Esophagus squamous epithelium (tissue), 5 donors: ENCODE measurements around the gene C7orf33. TPM values are rescaled to one million over a fixed set of nuclear protein-coding genes. Genes with fewer than 3 reads are reported as not detected.

Experiments
- DNase-seq: peaks from one replicate; lab custom pipeline; 2025; lab: John Stamatoyannopoulos, UW
- H3K27ac ChIP-seq, 4 donors: fragments of 200-600 bp; sonication (generic); one replicate each; pipeline ENCODE4 v1.5.1; 2016 to 2019; ENCODE audit warnings: mild to moderate bottlenecking in 1 of 4
- H3K27me3 ChIP-seq, 4 donors: fragments of 200-600 bp; sonication (generic); 1 replicate in 3 of 4; 2 replicates in 1 of 4; pipeline versions ENCODE4 v1.5.1 to v1.6.0; 2017 to 2021; ENCODE audit warnings: antibody characterized with exemption in 1 of 4
- H3K36me3 ChIP-seq, 3 donors: fragments of 200-600 bp; sonication (generic); one replicate each; pipeline ENCODE4 v1.5.1; 2016 to 2019
- H3K4me1 ChIP-seq, 3 donors: fragments of 200-600 bp; sonication (generic); one replicate each; pipeline ENCODE4 v1.5.1; 2017 to 2019
- H3K4me3 ChIP-seq, 4 donors: fragments of 200-600 bp; sonication (generic); 1 replicate in 3 of 4; 2 replicates in 1 of 4; pipeline ENCODE4 v1.5.1; 2016 to 2019; ENCODE audit warnings: mild to moderate bottlenecking in 2 of 4, moderate library complexity in 1 of 4
- H3K9me3 ChIP-seq, 3 donors: fragments of 200-600 bp; sonication (generic); one replicate each; pipeline ENCODE4 v1.5.1; 2016 to 2019
- POLR2A ChIP-seq, 4 donors: fragments of 450-650 bp; IDR thresholded peaks; one replicate each; pipeline ENCODE4 v1.6.1; 2017; ENCODE audit warnings: antibody characterized with exemption in 4 of 4, mild to moderate bottlenecking in 4 of 4, moderate library complexity in 3 of 4
- WGBS, 2 donors: methylation state at CpG; one replicate each; pipeline ENCODE4 v1.1.5; 2018; 5-methylcytosine and 5-hydroxymethylcytosine counted together
- intact Hi-C: fragments of 100-400 bp; cut with DNase I; formaldehyde crosslinking; loops from one replicate; pipeline ENCODE4 v1.15.0; 2022
- total RNA-seq, 4 donors: library from RNA; depleted of rRNA; stranded (reverse); fragments of >200 nt; gene quantifications; one replicate each; pipeline ENCODE4 v1.1.0, GENCODE V29; 2016
- TF ChIP-seq, protein P1 (sequence below), 6 experiments: fragments of 450-650 bp in 4 of 6; fragments of 200-600 bp in 2 of 6; sonication (generic) in 2 of 6; IDR thresholded peaks; one replicate each; pipeline ENCODE4 v1.5.1; 2016 to 2019; ENCODE audit warnings: antibody characterized with exemption in 6 of 6, mild to moderate bottlenecking in 4 of 6, moderate library complexity in 4 of 6
- donor health status: DM: yes; HTN: yes; CAD: no.

C7orf33 gene
- total RNA-seq, 4 donors from 2014 or later = not detected

DNA sequence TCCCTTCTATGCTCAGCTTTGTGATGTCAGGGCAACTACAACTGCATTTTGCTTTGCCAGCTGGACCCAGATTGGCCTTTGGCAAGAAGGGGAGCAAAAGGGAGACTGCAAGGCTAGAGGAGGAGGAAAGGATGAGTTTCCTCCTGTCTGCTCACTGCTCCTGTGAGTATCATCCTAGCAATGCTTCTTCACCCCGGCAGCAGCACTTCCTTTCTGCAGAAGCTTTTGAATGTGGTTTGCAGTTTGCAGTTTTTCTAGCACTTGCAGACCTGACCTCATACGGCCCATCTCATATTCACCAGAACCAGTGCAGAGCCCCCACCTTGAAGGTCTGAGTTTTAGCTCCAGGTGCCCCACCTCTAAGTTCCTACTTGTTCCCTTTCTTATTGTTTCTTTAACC is 14.8 kb downstream of the C7orf33 start:
- Histone ChIP-seq H3K36me3 (no peaks in the 10 kb centered on the region), H3K4me3 (no peak overlapping the region), H3K9me3 (no peaks in the 10 kb centered on the region), H3K27ac (no peak overlapping the region), H3K4me1 (no peaks in the 10 kb centered on the region), H3K27me3 (peaks cover 0 to 21% (median 0%) of the 10 kb centered on the region in 4 donors)
- WGBS, 2 donors = 60 to 72% methylated on average over 2 of the region's 2 CpGs
- DNase-seq = no peak
- intact Hi-C loops = no loop called here
- TF ChIP-seq, protein P1, sequence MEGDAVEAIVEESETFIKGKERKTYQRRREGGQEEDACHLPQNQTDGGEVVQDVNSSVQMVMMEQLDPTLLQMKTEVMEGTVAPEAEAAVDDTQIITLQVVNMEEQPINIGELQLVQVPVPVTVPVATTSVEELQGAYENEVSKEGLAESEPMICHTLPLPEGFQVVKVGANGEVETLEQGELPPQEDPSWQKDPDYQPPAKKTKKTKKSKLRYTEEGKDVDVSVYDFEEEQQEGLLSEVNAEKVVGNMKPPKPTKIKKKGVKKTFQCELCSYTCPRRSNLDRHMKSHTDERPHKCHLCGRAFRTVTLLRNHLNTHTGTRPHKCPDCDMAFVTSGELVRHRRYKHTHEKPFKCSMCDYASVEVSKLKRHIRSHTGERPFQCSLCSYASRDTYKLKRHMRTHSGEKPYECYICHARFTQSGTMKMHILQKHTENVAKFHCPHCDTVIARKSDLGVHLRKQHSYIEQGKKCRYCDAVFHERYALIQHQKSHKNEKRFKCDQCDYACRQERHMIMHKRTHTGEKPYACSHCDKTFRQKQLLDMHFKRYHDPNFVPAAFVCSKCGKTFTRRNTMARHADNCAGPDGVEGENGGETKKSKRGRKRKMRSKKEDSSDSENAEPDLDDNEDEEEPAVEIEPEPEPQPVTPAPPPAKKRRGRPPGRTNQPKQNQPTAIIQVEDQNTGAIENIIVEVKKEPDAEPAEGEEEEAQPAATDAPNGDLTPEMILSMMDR (IDR thresholded peaks at IDR 0.05) = no peak
- no peak for TF ChIP-seq POLR2A (IDR thresholded peaks at IDR 0.05)

DNA sequence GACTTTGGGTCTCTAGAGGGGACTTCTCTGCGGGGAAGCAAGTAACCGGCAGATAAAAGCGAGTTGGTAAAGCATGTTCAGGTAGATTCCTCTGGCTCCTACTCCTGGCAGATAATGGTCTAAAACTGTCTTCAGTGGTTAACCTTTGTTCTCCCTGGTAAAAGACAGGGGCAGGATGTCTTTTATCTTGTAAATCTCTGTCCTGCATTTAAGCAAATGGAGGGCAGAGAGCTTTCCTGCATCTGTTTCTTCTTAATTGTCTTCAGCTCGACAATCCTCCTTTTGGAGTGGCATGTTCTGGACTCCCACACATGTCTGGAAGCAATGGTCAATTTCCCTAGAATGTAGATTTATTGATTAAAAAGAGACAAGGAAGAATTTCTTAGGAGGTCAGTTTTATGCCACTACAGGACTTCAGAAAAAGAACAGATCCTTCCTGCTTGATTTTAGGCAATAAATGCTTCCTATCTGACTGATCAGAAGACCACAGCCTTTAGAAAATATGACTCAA is 16.6 kb downstream of the C7orf33 start:
- WGBS, 2 donors = 43 to 56% methylated on average over 4 of the region's 4 CpGs
- no peak overlapping the region for H3K4me3 ChIP-seq
- H3K36me3 ChIP-seq = no peaks in the 10 kb centered on the region
- peaks cover 0 to 21% (median 0%) of the 10 kb centered on the region in 4 donors for H3K27me3 ChIP-seq
- DNase-seq = no peak
- H3K27ac ChIP-seq = no peak overlapping the region
- intact Hi-C loops = no loop called here
- no peaks in the 10 kb centered on the region for H3K4me1 ChIP-seq
- TF ChIP-seq POLR2A (IDR thresholded peaks at IDR 0.05) = no peak
- TF ChIP-seq, protein P1 (IDR thresholded peaks at IDR 0.05) = no peak
- H3K9me3 ChIP-seq = no peaks in the 10 kb centered on the region

DNA sequence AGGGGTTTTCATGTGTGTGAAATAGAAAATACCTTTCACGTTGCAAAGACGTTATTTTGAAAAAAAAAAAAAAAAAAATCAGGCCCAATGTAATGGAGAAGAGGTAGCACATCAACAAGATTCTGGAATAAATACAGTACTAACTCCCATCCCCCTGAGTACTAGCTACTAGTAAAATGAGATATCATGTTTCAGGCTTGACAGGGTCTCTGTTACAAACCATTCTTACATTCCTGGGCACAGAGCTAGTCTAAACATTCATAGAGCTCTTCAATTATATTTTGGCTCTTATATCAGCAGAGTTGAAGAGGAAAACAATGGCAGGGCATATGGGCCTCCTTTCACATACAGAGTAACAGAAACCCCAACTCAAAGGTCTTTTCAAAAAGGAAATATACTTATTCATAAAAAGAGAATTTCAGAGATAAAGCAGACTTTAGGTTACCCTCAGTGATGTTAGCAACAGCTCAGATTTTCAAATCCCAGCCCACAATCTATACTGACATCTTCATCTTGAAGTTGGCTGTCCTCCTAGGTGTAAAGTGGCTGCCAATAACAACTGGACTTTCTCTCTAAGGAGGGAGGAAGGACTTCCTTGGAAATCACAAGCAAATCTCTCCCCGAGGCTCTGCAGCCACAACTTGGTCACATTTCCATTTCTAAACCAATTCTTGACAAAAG is 18.6 kb downstream of the C7orf33 start:
- H3K27me3 ChIP-seq = peaks cover 0 to 10% (median 0%) of the 10 kb centered on the region in 4 donors
- intact Hi-C loops = no loop called here
- no peaks in the 10 kb centered on the region for H3K36me3 ChIP-seq
- no peak overlapping the region for H3K4me3 ChIP-seq
- WGBS, 2 donors = 38 to 48% methylated on average over 3 of the region's 3 CpGs
- no peak for DNase-seq
- no peak overlapping the region for H3K27ac ChIP-seq
- H3K4me1 ChIP-seq = no peaks in the 10 kb centered on the region
- TF ChIP-seq, protein P1 (IDR thresholded peaks at IDR 0.05) = no peak
- TF ChIP-seq POLR2A (IDR thresholded peaks at IDR 0.05) = no peak
- no peaks in the 10 kb centered on the region for H3K9me3 ChIP-seq

DNA sequence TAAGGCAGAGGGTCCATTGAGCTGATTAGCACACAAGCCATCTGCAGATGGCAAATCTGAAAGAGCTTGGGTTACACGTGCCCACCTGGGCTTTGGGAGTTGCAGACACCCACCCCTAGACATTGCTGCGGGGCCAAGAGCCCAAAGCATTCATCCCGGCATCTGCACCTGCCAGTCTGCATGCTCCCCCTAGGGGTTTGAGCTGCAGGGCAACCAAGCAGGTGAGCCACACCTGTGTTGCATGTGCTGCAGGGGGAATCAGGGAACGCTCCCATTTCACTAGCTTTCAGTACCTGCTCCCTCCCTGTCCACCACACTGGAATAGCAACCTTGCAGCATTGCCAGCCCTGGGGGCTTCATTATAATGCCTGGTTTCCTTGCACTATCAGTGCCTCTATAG is 21.1 kb downstream of the C7orf33 start:
- intact Hi-C loops = no loop called here
- Histone ChIP-seq H3K4me1 (no peaks in the 10 kb centered on the region), H3K27ac (no peak overlapping the region), H3K36me3 (no peaks in the 10 kb centered on the region), H3K9me3 (no peaks in the 10 kb centered on the region), H3K4me3 (no peak overlapping the region), H3K27me3 (peaks cover 0 to 23% (median 0%) of the 10 kb centered on the region in 4 donors)
- TF ChIP-seq POLR2A (IDR thresholded peaks at IDR 0.05) = no peak
- TF ChIP-seq, protein P1 (IDR thresholded peaks at IDR 0.05) = no peak
- no peak for DNase-seq
- whole genome bisulfite sequencing, 2 donors = 48 to 56% methylated on average over 1 to 3 of the region's 4 CpGs

DNA sequence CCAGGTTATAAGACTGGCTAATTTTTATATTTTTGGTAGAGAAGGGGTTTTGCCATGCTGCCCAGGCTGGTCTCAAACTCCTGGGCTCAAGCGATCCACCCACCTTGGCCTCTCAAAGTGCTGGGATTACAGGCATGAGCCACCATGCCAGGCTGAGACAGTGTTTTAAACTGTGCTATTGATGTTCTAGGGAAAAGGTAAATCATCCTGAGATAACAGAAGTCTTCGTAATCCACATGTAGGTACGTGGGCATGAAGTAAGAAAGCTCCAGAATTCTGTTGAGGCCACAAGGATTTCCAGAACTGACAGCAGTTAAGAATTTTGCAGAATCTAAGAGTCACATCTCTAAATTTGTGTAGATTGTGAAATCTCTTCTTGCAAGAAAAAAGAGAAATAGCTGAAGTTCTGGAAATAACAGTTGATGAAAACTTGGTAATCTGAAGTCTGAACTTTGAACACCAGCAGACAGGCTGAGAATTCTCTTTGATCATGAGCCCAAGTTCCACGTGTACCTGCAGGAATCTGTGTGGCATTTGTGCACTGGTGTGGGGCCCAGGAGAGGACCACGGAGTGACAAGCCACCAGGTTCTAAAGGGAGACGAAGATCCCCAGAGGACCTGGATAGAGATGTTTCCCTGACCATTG is 24.6 kb downstream of the C7orf33 start:
- no peak for DNase-seq
- Histone ChIP-seq H3K36me3 (no peaks in the 10 kb centered on the region), H3K27ac (no peak overlapping the region), H3K9me3 (no peaks in the 10 kb centered on the region), H3K4me3 (no peak overlapping the region), H3K4me1 (no peaks in the 10 kb centered on the region), H3K27me3 (peaks cover 0 to 46% (median 0%) of the 10 kb centered on the region in 4 donors)
- intact Hi-C loops = no loop called here
- 69 to 75% methylated on average over 6 of the region's 6 CpGs for WGBS, 2 donors
- TF ChIP-seq, protein P1 (IDR thresholded peaks at IDR 0.05) = no peak
